K562 (cell line): Measurements from ENCODE around the gene ABHD16A. TPM values are rescaled to one million over a fixed set of nuclear protein-coding genes. Genes with fewer than 3 reads are reported as not detected.

Experiments
- ATAC-seq: fragments of 200-7000 bp; cut with Tn5 transposase; 3 replicates; pipeline ENCODE4 v1.9.1; 2020; ENCODE audit warnings: moderate library complexity
- BruUV-seq: library from RNA; stranded (reverse); fragments of 400-500 nt; replicated peaks from 2 replicates; lab custom pipeline; 2021; lab: Mats Ljungman, UMichigan
- CTCF ChIA-PET: fragments of 300-600 bp; formaldehyde crosslinking; extraction: SDS; loops from one replicate; lab custom pipeline; 2021; ENCODE audit warnings: low intra/inter-chr PET ratio; lab: Yijun Ruan, JAX
- POLR2A ChIA-PET: fragments of 300-600, 350-650 bp; sonication (Branson Sonifier 250); formaldehyde crosslinking; extraction: SDS; loops from one replicate; lab custom pipeline; 2021; ENCODE audit warnings: antibody characterized with exemption, inconsistent platforms; lab: Yijun Ruan, JAX
- DNase-seq, 4 experiments: peaks; one replicate each; pipeline versions ENCODE4 v3.0.0 to v3.0.0-alpha.2; 2011 to 2018; ENCODE audit warnings: low spot score in 3 of 4, mixed read lengths in 3 of 4; ENCODE audit errors: extremely low read depth in 1 of 4
- FAIRE-seq: peaks from 2 replicates; lab custom pipeline; 2011; peaks lifted over from hg19 to GRCh38; lab: Jason Lieb, UNC
- H2AFZ ChIP-seq: 2 replicates; pipeline ENCODE4 v1.6.0; 2011; ENCODE audit warnings: low read depth, low read length, control low read depth, inconsistent platforms
- H3K27ac ChIP-seq: fragments of 200-600 bp; 3 replicates; pipeline ENCODE4 v1.8.0; 2011; ENCODE audit warnings: low read depth, mild to moderate bottlenecking, control low read depth, inconsistent platforms, low read length, moderate library complexity, mixed read lengths; ENCODE audit errors: extremely low read depth
- H3K27me3 ChIP-seq, 2 experiments: fragments of 300-600 bp in 1 of 2; 2 replicates in 1 of 2; 3 replicates in 1 of 2; pipeline versions ENCODE4 v1.6.0 to v1.8.0; 2011; ENCODE audit warnings: inconsistent platforms in 2 of 2, low read length in 2 of 2, mild to moderate bottlenecking in 1 of 2, mixed read lengths in 1 of 2, moderate library complexity in 1 of 2; ENCODE audit not compliant: control insufficient read depth in 2 of 2, insufficient read depth in 2 of 2
- H3K36me3 ChIP-seq: fragments of 300-600 bp; 3 replicates; pipeline ENCODE4 v1.8.0; 2011; ENCODE audit warnings: mild to moderate bottlenecking, low read length, inconsistent platforms; ENCODE audit not compliant: control insufficient read depth, insufficient read depth
- H3K4me1 ChIP-seq, 2 experiments: fragments of 200-600 bp in 1 of 2; replicated peaks in 1 of 2; 2 replicates in 1 of 2; 3 replicates in 1 of 2; pipeline versions ENCODE4 v1.5.1 to v1.8.0; 2011; ENCODE audit warnings: inconsistent platforms in 2 of 2, low read length in 2 of 2, mild to moderate bottlenecking in 1 of 2, mixed read lengths in 1 of 2, moderate library complexity in 1 of 2; ENCODE audit not compliant: control insufficient read depth in 2 of 2, insufficient read depth in 2 of 2
- H3K4me2 ChIP-seq: 2 replicates; pipeline ENCODE4 v1.6.1; 2011; ENCODE audit warnings: low read length, control low read depth, inconsistent platforms, mixed read lengths; ENCODE audit not compliant: insufficient read depth
- H3K4me3 ChIP-seq: fragments of 200-600 bp; sonication (generic), shearing (Covaris generic); 2 replicates; pipeline ENCODE4 v1.5.1; 2016; ENCODE audit warnings: control low read depth, inconsistent platforms
- H3K79me2 ChIP-seq: fragments of 200-600 bp; 3 replicates; pipeline ENCODE4 v1.8.0; 2011; ENCODE audit warnings: low read length, inconsistent platforms; ENCODE audit not compliant: control insufficient read depth, insufficient read depth
- H3K9ac ChIP-seq, 2 experiments: 2 replicates each; pipeline versions ENCODE4 v1.6.0 to v1.6.1; 2011; ENCODE audit warnings: low read depth in 2 of 2, low read length in 2 of 2, control low read depth in 1 of 2, inconsistent platforms in 1 of 2, mild to moderate bottlenecking in 1 of 2, mixed read lengths in 1 of 2; ENCODE audit not compliant: insufficient read depth in 1 of 2
- H3K9me1 ChIP-seq: one replicate; pipeline ENCODE4 v1.6.0; 2011; ENCODE audit warnings: inconsistent platforms, mild to moderate bottlenecking, low read length, moderate library complexity; ENCODE audit not compliant: control insufficient read depth, insufficient read depth
- H3K9me3 ChIP-seq: replicated peaks from 2 replicates; pipeline ENCODE4 v1.5.1; 2011; ENCODE audit warnings: low read depth, low read length, inconsistent platforms; ENCODE audit not compliant: control insufficient read depth, insufficient read depth
- H4K20me1 ChIP-seq: replicated peaks from 2 replicates; pipeline ENCODE4 v1.6.1; 2011; ENCODE audit warnings: low read length, inconsistent platforms, mixed read lengths; ENCODE audit not compliant: control insufficient read depth, insufficient read depth
- BHLHE40 ChIP-seq: IDR thresholded peaks from 2 replicates; pipeline ENCODE4 v1.6.1; 2011; ENCODE audit warnings: low read length, improper control_type of control experiment
- FOXJ2 ChIP-seq: fragments of 200-800 bp; sonication (Bioruptor generic); IDR thresholded peaks from 2 replicates; pipeline ENCODE4 v1.6.1; 2016; ENCODE audit warnings: missing genetic modification characterization, missing compliant biosample characterization
- HMG20A ChIP-seq: fragments of 450-650 bp; formaldehyde crosslinking; conservative IDR thresholded peaks from 2 replicates; pipeline ENCODE4 v1.4.0; 2020; ENCODE audit warnings: mild to moderate bottlenecking, mixed read lengths
- KAT8 ChIP-seq: fragments of 450-650 bp; IDR thresholded peaks from 2 replicates; pipeline ENCODE4 v1.6.1; 2016; ENCODE audit warnings: low read depth, mild to moderate bottlenecking
- LARP7 ChIP-seq: fragments of 450-650 bp; IDR thresholded peaks from 2 replicates; pipeline ENCODE4 v1.6.1; 2016
- LCOR ChIP-seq: sonication (generic); formaldehyde crosslinking; IDR thresholded peaks from 2 replicates; pipeline ENCODE4 v1.8.0; 2022; ENCODE audit warnings: mild to moderate bottlenecking, missing genetic modification reagents
- NELFE ChIP-seq: IDR thresholded peaks from 2 replicates; pipeline ENCODE4 v1.6.1; 2011; ENCODE audit warnings: mild to moderate bottlenecking; ENCODE audit not compliant: insufficient read depth, insufficient read length
- SMARCB1 ChIP-seq: IDR thresholded peaks from 2 replicates; pipeline ENCODE4 v1.6.1; 2011; ENCODE audit warnings: improper control_type of control experiment, low read depth; ENCODE audit not compliant: insufficient read length
- SNRNP70 ChIP-seq: fragments of 200-400 bp; formaldehyde crosslinking; optimal IDR thresholded peaks from 2 replicates; pipeline ENCODE3; 2017; ENCODE audit warnings: low read depth, low read length
- ZNF561 ChIP-seq: fragments of 450-650 bp; formaldehyde crosslinking; conservative IDR thresholded peaks from 2 replicates; pipeline ENCODE4 v1.4.0; 2020; ENCODE audit warnings: mild to moderate bottlenecking, moderate library complexity
- ZNF584 ChIP-seq: fragments of 200-800 bp; sonication (Bioruptor generic); IDR thresholded peaks from 2 replicates; pipeline ENCODE4 v1.6.1; 2016; ENCODE audit warnings: low read depth, mild to moderate bottlenecking, missing genetic modification characterization, missing compliant biosample characterization
- ZNF75A ChIP-seq: fragments of 450-650 bp; formaldehyde crosslinking; IDR thresholded peaks from 2 replicates; pipeline ENCODE4 v1.4.0; 2020; ENCODE audit warnings: mild to moderate bottlenecking
- ZNF764 ChIP-seq: fragments of 250-450 bp; sonication (Bioruptor Pico); IDR thresholded peaks from 2 replicates; pipeline ENCODE4 v1.4.0; 2020; ENCODE audit warnings: low read depth, mild to moderate bottlenecking, moderate library complexity
- ZNF766 ChIP-seq: fragments of 200-800 bp; sonication (Bioruptor generic); conservative IDR thresholded peaks from 2 replicates; pipeline ENCODE4 v1.6.1; 2016; ENCODE audit warnings: missing genetic modification characterization, missing compliant biosample characterization
- ZNF785 ChIP-seq: fragments of 250-450 bp; sonication (Bioruptor Pico); IDR thresholded peaks from 2 replicates; pipeline ENCODE4 v1.4.0; 2020; ENCODE audit warnings: mild to moderate bottlenecking
- WGBS: fragments of 100-300 bp; shearing (Covaris generic); methylation state at CpG from one replicate; pipeline ENCODE4 v1.1.6; 2016; ENCODE audit warnings: low coverage, mixed read lengths; ENCODE audit not compliant: insufficient coverage; ENCODE audit errors: missing lambda C conversion rate; 5-methylcytosine and 5-hydroxymethylcytosine counted together
- in situ Hi-C: fragments of 300-500 bp; cut with MboI; formaldehyde crosslinking; loops from 4 replicates; pipeline ENCODE4 v1.15.0; 2018; ENCODE audit warnings: inconsistent platforms, mixed read lengths
- intact Hi-C: fragments of 100-400 bp; cut with micrococcal nuclease; formaldehyde crosslinking; loops from 2 replicates; pipeline ENCODE4 v1.14.2; 2022
- polyA plus RNA-seq, 8 experiments: library from polyadenylated mRNA; depleted of rRNA in 4 of 8; stranded (reverse) in 5 of 8; unstranded in 3 of 8; fragments of >200 nt; fragmentation: Nextera tagmentation in 2 of 8; fragmentation: Illumina TruSeq in 1 of 8; extraction: Ambion mirVana in 2 of 8; extraction: Trizol in 1 of 8; gene quantifications; 2 replicates each; pipeline versions ENCODE4 v1.2.1 to v1.2.3, GENCODE V29; 2011 to 2014; ENCODE audit warnings: inconsistent platforms in 1 of 8, missing spikeins in 1 of 8
- total RNA-seq, 7 experiments: library from RNA; depleted of rRNA in 6 of 7; stranded (reverse); fragments of >200 nt in 6 of 7; fragmentation: Illumina TruSeq in 2 of 7; extraction: Trizol in 2 of 7; gene quantifications; 2 replicates each; pipeline versions ENCODE4 v1.2.1 to v1.2.3, GENCODE V29; 2011 to 2021; ENCODE audit warnings: low replicate concordance in 1 of 7
- TF ChIP-seq, protein P1 (sequence below): IDR thresholded peaks from 2 replicates; pipeline ENCODE4 v1.6.1; 2012; ENCODE audit warnings: low read depth, low read length, improper control_type of control experiment, borderline replicate concordance
- TF ChIP-seq, protein P2 (sequence below): fragments of 450-650 bp; formaldehyde crosslinking; IDR thresholded peaks from 2 replicates; pipeline ENCODE4 v1.4.0; 2020; ENCODE audit warnings: mild to moderate bottlenecking, moderate library complexity
- TF ChIP-seq, protein P3 (sequence below): fragments of 250-450 bp; sonication (Bioruptor Pico); IDR thresholded peaks from 2 replicates; pipeline ENCODE4 v1.8.0; 2022; ENCODE audit warnings: moderate library complexity, mild to moderate bottlenecking, inconsistent platforms
- TF ChIP-seq, protein P4 (sequence below), 2 experiments: fragments of 450-650 bp; IDR thresholded peaks; 2 replicates each; pipeline ENCODE4 v1.6.1; 2016

Gene ABHD16A
- total and polyA plus RNA-seq, 9 of the 15 experiments (the other 6 are each of a cell fraction or from before 2014, with no cell fraction given) = 25.8 to 120 (median 81.6) TPM

DNA sequence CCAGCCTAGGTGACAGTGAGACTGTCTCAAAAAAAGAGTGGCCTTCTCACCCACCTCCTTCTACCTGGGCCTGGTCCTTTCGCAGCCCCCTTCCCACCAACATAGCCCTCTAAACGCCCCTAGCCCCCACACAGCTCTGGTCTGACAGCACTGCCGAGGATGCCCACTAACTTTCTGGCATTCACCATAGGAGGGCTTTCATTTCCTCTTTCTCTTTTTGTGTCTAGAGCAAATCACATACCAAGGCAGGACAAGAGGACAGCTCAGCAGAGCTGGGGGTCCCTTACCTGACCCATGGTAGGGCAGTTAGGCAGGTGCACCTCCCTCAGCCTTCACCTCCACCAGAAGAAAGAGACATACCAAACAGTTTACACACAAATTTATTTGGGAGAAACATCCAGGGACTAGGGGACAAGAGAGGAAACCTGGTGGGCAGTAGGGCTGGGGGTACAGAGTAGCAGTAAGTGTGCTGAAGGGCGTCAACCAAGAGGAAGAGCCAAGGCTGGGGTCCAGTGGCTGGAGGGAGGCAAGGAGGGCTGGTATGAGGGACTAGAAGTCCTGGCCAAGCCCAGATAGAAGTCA is 26.7 kb downstream of the ABHD16A start:
- Histone ChIP-seq H3K4me2 (peak overlapping the region; percentile 39; the same call in 1 of the 2 replicates), H3K9ac (peak overlapping the region; percentile 16 to 70; a peak in 2 of 4 replicates), H3K4me1 (peaks cover 9 to 11% of the 10 kb centered on the region in 2 experiments), H3K79me2 (no peaks in the 10 kb centered on the region), H3K4me3 (no peak overlapping the region), H3K27ac (no peak overlapping the region), H2AFZ (peak overlapping the region; percentile 79), H4K20me1 (no peaks in the 10 kb centered on the region), H3K36me3 (peaks cover 26% of the 10 kb centered on the region), H3K27me3 (no peaks in the 10 kb centered on the region), H3K9me3 (no peaks in the 10 kb centered on the region), H3K9me1 (no peaks in the 10 kb centered on the region)
- ATAC-seq (peak; percentile 2; the same call in 2 of the 3 replicates), DNase-seq (no peak), FAIRE-seq (no peak)
- intact Hi-C loops = no loop called here
- 38% methylated on average over 4 of the region's 4 CpGs for WGBS
- BruUV-seq = no TSS peak
- CTCF ChIA-PET = interaction anchor here (0.5 kb wide), 1 partner anchor 11 kb away, joined by 5 read pairs; the partner anchor contains the start of gene CSNK2B
- POLR2A ChIA-PET = interaction anchor here (0.5 to 2.1 kb wide), 14 partner anchors 8 to 158 kb away, joined by 3 to 15 read pairs (median 6); partner anchors contain the start of genes C6orf47, CSNK2B and GPANK1
- in situ Hi-C loops = no loop called here
- TF ChIP-seq, protein P1, sequence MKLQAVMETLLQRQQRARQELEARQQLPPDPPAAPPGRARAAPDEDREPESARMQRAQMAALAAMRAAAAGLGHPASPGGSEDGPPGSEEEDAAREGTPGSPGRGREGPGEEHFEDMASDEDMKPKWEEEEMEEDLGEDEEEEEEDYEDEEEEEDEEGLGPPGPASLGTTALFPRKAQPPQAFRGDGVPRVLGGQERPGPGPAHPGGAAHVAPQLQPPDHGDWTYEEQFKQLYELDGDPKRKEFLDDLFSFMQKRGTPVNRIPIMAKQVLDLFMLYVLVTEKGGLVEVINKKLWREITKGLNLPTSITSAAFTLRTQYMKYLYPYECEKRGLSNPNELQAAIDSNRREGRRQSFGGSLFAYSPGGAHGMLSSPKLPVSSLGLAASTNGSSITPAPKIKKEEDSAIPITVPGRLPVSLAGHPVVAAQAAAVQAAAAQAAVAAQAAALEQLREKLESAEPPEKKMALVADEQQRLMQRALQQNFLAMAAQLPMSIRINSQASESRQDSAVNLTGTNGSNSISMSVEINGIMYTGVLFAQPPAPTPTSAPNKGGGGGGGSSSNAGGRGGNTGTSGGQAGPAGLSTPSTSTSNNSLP = no peak
- TF ChIP-seq, protein P2, sequence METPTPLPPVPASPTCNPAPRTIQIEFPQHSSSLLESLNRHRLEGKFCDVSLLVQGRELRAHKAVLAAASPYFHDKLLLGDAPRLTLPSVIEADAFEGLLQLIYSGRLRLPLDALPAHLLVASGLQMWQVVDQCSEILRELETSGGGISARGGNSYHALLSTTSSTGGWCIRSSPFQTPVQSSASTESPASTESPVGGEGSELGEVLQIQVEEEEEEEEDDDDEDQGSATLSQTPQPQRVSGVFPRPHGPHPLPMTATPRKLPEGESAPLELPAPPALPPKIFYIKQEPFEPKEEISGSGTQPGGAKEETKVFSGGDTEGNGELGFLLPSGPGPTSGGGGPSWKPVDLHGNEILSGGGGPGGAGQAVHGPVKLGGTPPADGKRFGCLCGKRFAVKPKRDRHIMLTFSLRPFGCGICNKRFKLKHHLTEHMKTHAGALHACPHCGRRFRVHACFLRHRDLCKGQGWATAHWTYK = no peak
- no peak for TF ChIP-seq NELFE
- 0 out of 2 replicates have a peak, but pooled peaks have one; percentile 26 for TF ChIP-seq BHLHE40
- TF ChIP-seq HMG20A (CRISPR knock-in tag) = no peak
- no peak for TF ChIP-seq ZNF785 (CRISPR knock-in tag)
- no peak for TF ChIP-seq ZNF766 (CRISPR knock-in tag)
- peak; percentile 40 for TF ChIP-seq SNRNP70
- no peak for TF ChIP-seq ZNF75A
- no peak for TF ChIP-seq ZNF764 (CRISPR knock-in tag)
- 0 out of 2 replicates have a peak, but pooled peaks have one; percentile 3 for TF ChIP-seq LCOR (CRISPR knock-in tag)
- TF ChIP-seq, protein P3, sequence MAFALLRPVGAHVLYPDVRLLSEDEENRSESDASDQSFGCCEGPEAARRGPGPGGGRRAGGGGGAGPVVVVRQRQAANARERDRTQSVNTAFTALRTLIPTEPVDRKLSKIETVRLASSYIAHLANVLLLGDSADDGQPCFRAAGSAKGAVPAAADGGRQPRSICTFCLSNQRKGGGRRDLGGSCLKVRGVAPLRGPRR (CRISPR knock-in tag) = no peak
- TF ChIP-seq FOXJ2 (tag) = no peak
- no peak for TF ChIP-seq ZNF561 (CRISPR knock-in tag)
- TF ChIP-seq KAT8 = no peak
- TF ChIP-seq LARP7 = 0 out of 2 replicates have a peak, but pooled peaks have one; percentile 19
- TF ChIP-seq, protein P4, sequence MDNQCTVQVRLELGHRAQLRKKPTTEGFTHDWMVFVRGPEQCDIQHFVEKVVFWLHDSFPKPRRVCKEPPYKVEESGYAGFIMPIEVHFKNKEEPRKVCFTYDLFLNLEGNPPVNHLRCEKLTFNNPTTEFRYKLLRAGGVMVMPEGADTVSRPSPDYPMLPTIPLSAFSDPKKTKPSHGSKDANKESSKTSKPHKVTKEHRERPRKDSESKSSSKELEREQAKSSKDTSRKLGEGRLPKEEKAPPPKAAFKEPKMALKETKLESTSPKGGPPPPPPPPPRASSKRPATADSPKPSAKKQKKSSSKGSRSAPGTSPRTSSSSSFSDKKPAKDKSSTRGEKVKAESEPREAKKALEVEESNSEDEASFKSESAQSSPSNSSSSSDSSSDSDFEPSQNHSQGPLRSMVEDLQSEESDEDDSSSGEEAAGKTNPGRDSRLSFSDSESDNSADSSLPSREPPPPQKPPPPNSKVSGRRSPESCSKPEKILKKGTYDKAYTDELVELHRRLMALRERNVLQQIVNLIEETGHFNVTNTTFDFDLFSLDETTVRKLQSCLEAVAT (IDR thresholded peaks at IDR 0.05) = no peak
- TF ChIP-seq ZNF584 (CRISPR knock-in tag) = no peak
- no peak for TF ChIP-seq SMARCB1
